GM18526 (cell line): ENCODE data around the gene PTPRA.

Experiments used
- POLR2A ChIP-seq: IDR thresholded peaks from 3 replicates; pipeline ENCODE4 v1.6.1; 2011; ENCODE audit not compliant: insufficient read length; ENCODE audit errors: extremely low read depth

PTPRA gene

GRCh38 chr20:3031524-3032147 lies 158.4 kb downstream of the PTPRA start:
- TF ChIP-seq POLR2A = no peak

DNA sequence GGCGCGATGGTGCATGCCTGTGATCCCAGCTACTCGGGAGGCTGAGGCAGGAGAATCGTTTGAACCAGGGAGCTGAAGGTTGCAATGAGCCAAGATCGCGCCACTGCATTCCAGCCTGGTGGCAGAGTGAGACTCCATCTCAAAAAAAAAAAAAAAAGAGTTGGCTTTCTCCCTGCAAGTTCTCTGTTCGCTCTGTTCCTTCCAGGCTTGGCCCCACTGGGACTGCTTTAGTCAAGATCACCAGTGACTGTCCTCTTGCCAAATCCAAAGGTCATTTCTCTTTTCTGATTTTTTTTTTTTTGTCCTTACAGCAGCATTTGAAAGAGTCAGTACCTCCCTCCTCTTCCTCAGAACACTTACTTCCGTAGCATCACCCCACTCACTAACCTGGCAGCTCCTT lies 159.3 kb downstream of the PTPRA start:
- no peak for TF ChIP-seq POLR2A

DNA sequence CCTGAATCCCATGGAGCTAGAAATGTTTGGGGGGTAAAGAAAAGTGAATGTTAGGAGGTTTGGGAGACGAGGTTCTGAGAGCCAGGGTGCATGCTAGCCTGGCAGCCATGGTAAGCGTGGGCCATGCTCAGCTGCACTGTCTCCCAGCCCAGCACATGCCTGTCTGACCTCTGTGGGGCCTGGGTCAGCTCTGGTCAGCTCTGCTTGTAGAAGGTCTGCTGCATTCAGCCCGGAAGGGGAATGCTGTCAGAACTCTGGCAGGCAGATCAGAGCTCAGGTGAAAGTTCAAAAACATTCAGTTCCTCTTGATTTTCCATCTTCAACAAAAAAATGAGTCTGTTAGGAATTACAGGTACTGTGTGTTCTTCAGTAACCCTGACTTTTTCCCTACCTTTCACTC lies 164.4 kb downstream of the PTPRA start:
- no peak for TF ChIP-seq POLR2A

- no peak for TF ChIP-seq POLR2A
Measured at GRCh38 chr20:3038454-3038853, 165.2 kb downstream of the PTPRA start.

DNA sequence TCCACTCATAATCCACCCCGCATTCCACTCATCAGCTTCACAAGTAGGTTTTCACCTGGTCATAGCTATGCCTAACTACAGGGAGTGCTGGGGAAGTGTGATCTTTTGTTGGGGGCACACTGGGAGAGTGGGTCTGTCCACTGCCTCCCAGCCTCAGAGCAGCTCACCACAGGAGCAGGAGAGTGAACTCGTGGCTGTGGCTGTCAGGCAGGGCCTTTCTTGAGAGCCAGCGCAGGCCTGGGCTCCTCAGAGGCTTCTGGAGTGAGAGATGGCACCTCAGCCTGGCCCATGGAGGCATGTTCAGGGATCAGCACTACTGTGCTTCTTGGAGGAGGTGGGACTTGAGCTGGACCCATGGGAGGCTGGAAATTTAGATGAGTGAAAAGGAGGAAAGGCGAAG lies 166.1 kb downstream of the PTPRA start:
- no peak for TF ChIP-seq POLR2A

GRCh38 chr20:3040086-3040485 lies 166.8 kb downstream of the PTPRA start:
- no peak for TF ChIP-seq POLR2A

GRCh38 chr20:3041854-3042409 lies 168.7 kb downstream of the PTPRA start:
- TF ChIP-seq POLR2A = no peak

DNA sequence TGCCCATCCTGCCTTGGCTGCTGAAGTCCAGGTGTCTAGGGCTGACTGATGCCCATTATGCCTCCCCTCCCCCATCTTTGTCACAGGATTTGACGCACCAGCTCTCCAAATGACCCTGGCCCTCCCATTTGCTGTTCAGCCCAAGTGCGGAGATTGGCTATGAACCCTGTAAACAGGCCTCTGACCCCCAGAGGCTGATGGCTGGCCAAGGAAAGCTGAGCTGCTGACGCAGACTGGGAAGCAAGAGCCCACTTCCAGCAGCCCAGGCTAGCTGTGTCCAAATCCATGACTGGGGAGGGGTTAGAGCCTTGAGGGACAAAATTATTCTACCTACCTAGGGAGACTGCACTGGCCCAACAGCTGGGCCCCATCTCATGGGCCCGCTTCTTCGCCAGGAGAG lies 169.3 kb downstream of the PTPRA start:
- TF ChIP-seq POLR2A = no peak

- TF ChIP-seq POLR2A = no peak
Measured at GRCh38 chr20:3043322-3043721, 170.0 kb downstream of the PTPRA start, which contains the start of gene GNRH2. GNRH2 (plus strand) TSS chr20:3043622; CDS start chr20:3044415, 793 bp downstream.

DNA sequence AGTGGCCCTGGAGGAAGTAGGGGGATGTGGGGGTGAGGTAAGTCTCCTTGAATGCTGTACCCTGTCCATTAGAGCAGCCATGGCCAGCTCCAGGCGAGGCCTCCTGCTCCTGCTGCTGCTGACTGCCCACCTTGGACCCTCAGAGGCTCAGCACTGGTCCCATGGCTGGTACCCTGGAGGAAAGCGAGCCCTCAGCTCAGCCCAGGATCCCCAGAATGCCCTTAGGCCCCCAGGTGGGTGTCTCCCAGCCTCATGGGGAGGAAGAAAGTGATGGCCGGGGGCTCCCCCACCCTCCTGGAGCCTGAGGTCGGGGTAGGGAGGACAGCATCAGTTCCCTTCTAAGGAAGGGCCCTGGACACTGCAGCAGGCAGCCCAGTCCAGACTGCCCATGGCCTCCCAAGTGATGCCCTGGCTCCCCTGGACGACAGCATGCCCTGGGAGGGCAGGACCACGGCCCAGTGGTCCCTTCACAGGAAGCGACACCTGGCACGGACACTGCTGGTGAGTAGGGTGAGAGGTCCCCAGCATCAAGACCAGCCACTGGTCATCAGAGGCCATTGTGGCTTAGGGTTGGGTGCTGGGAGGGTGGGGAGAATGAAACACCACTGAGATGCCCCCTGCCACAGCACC lies 171.2 kb downstream of the PTPRA start:
- no peak for TF ChIP-seq POLR2A

GRCh38 chr20:3045042-3045815 lies 171.9 kb downstream of the PTPRA start:
- TF ChIP-seq POLR2A = no peak

- TF ChIP-seq POLR2A = peak; percentile 72
Measured at GRCh38 chr20:3045816-3046676, 172.8 kb downstream of the PTPRA start, which contains the start of gene MRPS26. MRPS26 (plus strand) TSS chr20:3046052; CDS start chr20:3046069, 17 bp downstream.

GRCh38 chr20:3046677-3047462 lies 173.6 kb downstream of the PTPRA start:
- no peak for TF ChIP-seq POLR2A
